Measurements from ENCODE around the gene MYEF2.

MYEF2 gene

GRCh38 chr15:48149858-48150257 lies 28.2 kb downstream of the MYEF2 start:
- Histone ChIP-seq H3K9me3 (ENCODE audit: control insufficient read depth in 5 of 5, low read length in 5 of 5) (no peaks in the 10 kb centered on the region), H3K4me1 (ENCODE audit: control insufficient read depth in 5 of 5, insufficient read depth in 5 of 5, low read length in 5 of 5) (peaks cover 0 to 2% (median 0%) of the 10 kb centered on the region in 5 donors), H3K27me3 (ENCODE audit: control insufficient read depth in 5 of 5, insufficient read depth in 4 of 5, low read length in 5 of 5) (no peaks in the 10 kb centered on the region), H3K27ac (ENCODE audit: low read depth, low read length) (no peak overlapping the region), H3K9ac (ENCODE audit: low read length in 5 of 5) (no peak overlapping the region), H3K4me3 (ENCODE audit: low read depth in 1 of 5, low read length in 5 of 5) (no peak overlapping the region), H3K36me3 (ENCODE audit: control insufficient read depth in 5 of 5, insufficient read depth in 5 of 5, low read length in 5 of 5) (peaks cover 0 to 7% (median 0%) of the 10 kb centered on the region in 5 donors)

DNA sequence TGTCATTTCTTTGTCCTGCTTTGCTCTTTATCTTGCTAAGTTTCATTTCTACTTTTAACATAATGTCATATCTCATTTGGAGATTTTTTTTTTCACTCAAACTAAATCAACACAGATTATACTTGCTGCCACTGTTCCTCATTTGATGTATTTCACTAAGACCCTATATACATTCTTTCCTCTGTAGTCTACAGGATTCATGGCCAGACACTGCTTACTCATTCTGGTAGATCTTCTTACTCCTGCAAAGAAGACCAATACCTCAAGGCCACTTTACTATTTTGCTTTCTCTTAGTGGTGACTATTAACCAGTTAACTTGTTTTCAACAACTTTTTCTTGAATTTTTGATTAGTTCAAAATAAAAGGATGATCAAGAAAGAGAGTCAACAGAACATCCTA lies 30.7 kb downstream of the MYEF2 start:
- H3K9me3 ChIP-seq (ENCODE audit: control insufficient read depth in 5 of 5, low read length in 5 of 5), result no peaks in the 10 kb centered on the region
- H3K27me3 ChIP-seq (ENCODE audit: control insufficient read depth in 5 of 5, insufficient read depth in 4 of 5, low read length in 5 of 5), result no peaks in the 10 kb centered on the region
- H3K4me1 ChIP-seq (ENCODE audit: control insufficient read depth in 5 of 5, insufficient read depth in 5 of 5, low read length in 5 of 5), result peaks cover 0 to 9% (median 0%) of the 10 kb centered on the region in 5 donors
- H3K9ac ChIP-seq (ENCODE audit: low read length in 5 of 5), result no peak overlapping the region
- H3K27ac ChIP-seq (ENCODE audit: low read depth, low read length), result no peak overlapping the region
- no peak overlapping the region for H3K4me3 ChIP-seq (ENCODE audit: low read depth in 1 of 5, low read length in 5 of 5)
- H3K36me3 ChIP-seq (ENCODE audit: control insufficient read depth in 5 of 5, insufficient read depth in 5 of 5, low read length in 5 of 5), result peaks cover 0 to 11% (median 0%) of the 10 kb centered on the region in 5 donors

DNA sequence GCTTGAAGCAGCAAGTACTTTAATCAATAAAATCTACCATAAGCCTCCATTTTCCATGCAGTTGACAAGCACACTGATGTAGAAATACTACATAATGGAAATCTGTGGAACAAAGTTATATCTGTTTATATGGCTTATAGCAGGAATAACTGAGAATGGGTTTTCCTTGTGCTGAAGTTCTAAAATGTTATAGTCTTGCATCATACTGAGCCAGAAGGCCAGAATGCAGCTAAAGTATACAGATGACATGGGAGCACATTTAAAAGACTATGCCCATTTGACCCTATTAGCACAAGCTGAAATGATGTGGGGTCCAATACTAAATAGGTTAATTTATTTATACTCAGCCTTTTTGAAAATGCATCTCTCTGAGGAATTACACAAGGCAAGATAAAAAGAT lies 32.2 kb downstream of the MYEF2 start:
- peaks cover 0 to 15% (median 0%) of the 10 kb centered on the region in 5 donors for H3K36me3 ChIP-seq (ENCODE audit: control insufficient read depth in 5 of 5, insufficient read depth in 5 of 5, low read length in 5 of 5)
- no peaks in the 10 kb centered on the region for H3K9me3 ChIP-seq (ENCODE audit: control insufficient read depth in 5 of 5, low read length in 5 of 5)
- H3K9ac ChIP-seq (ENCODE audit: low read length in 5 of 5), result no peak overlapping the region
- no peaks in the 10 kb centered on the region for H3K27me3 ChIP-seq (ENCODE audit: control insufficient read depth in 5 of 5, insufficient read depth in 4 of 5, low read length in 5 of 5)
- H3K4me1 ChIP-seq (ENCODE audit: control insufficient read depth in 5 of 5, insufficient read depth in 5 of 5, low read length in 5 of 5), result peaks cover 0 to 9% (median 0%) of the 10 kb centered on the region in 5 donors
- no peak overlapping the region for H3K4me3 ChIP-seq (ENCODE audit: low read depth in 1 of 5, low read length in 5 of 5)
- H3K27ac ChIP-seq (ENCODE audit: low read depth, low read length), result no peak overlapping the region

GRCh38 chr15:48144889-48145288 lies 33.2 kb downstream of the MYEF2 start:
- Histone ChIP-seq H3K27ac (ENCODE audit: low read depth, low read length) (no peak overlapping the region), H3K4me1 (ENCODE audit: control insufficient read depth in 5 of 5, insufficient read depth in 5 of 5, low read length in 5 of 5) (peaks cover 0 to 9% (median 0%) of the 10 kb centered on the region in 5 donors)

DNA sequence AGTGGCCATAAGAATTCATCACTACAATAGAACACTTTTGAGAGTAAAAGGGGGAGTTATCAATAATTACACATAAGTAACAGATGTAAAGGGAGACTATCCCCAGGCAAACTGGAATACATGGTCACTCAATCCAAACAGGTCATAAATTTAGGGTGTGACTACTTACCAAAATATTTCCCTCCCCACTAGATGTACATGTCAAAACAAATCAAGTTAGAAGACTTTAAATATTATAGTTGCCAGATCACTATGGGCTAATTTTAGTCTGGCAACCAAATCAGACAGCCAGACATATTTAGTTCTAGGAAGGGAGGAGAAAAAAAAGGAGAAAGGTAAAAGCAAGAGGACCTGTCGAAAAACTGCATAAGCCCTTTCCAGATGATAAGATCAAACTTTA lies 34.2 kb downstream of the MYEF2 start:
- no peaks in the 10 kb centered on the region for H3K9me3 ChIP-seq (ENCODE audit: control insufficient read depth in 5 of 5, low read length in 5 of 5)
- no peak overlapping the region for H3K27ac ChIP-seq (ENCODE audit: low read depth, low read length)
- H3K36me3 ChIP-seq (ENCODE audit: control insufficient read depth in 5 of 5, insufficient read depth in 5 of 5, low read length in 5 of 5), result peaks cover 0 to 15% (median 0%) of the 10 kb centered on the region in 5 donors
- H3K27me3 ChIP-seq (ENCODE audit: control insufficient read depth in 5 of 5, insufficient read depth in 4 of 5, low read length in 5 of 5), result no peaks in the 10 kb centered on the region
- peaks cover 0 to 9% (median 0%) of the 10 kb centered on the region in 5 donors for H3K4me1 ChIP-seq (ENCODE audit: control insufficient read depth in 5 of 5, insufficient read depth in 5 of 5, low read length in 5 of 5)
- H3K9ac ChIP-seq (ENCODE audit: low read length in 5 of 5), result no peak overlapping the region
- no peak overlapping the region for H3K4me3 ChIP-seq (ENCODE audit: low read depth in 1 of 5, low read length in 5 of 5)

More at GRCh38 chr15:48144889-48145288, 33.2 kb downstream of the MYEF2 start:
- no peaks in the 10 kb centered on the region for H3K9me3 ChIP-seq (ENCODE audit: control insufficient read depth in 5 of 5, low read length in 5 of 5)
- peaks cover 0 to 15% (median 0%) of the 10 kb centered on the region in 5 donors for H3K36me3 ChIP-seq (ENCODE audit: control insufficient read depth in 5 of 5, insufficient read depth in 5 of 5, low read length in 5 of 5)
- H3K9ac ChIP-seq (ENCODE audit: low read length in 5 of 5), result no peak overlapping the region
- no peak overlapping the region for H3K4me3 ChIP-seq (ENCODE audit: low read depth in 1 of 5, low read length in 5 of 5)
- no peaks in the 10 kb centered on the region for H3K27me3 ChIP-seq (ENCODE audit: control insufficient read depth in 5 of 5, insufficient read depth in 4 of 5, low read length in 5 of 5)

GRCh38 chr15:48132874-48133273 lies 45.2 kb downstream of the MYEF2 start:
- no peak overlapping the region for H3K9ac ChIP-seq (ENCODE audit: low read length in 5 of 5)
- no peak overlapping the region for H3K4me3 ChIP-seq (ENCODE audit: low read depth in 1 of 5, low read length in 5 of 5)
- H3K4me1 ChIP-seq (ENCODE audit: control insufficient read depth in 5 of 5, insufficient read depth in 5 of 5, low read length in 5 of 5), result no peaks in the 10 kb centered on the region
- H3K27ac ChIP-seq (ENCODE audit: low read depth, low read length), result no peak overlapping the region
- no peaks in the 10 kb centered on the region for H3K27me3 ChIP-seq (ENCODE audit: control insufficient read depth in 5 of 5, insufficient read depth in 4 of 5, low read length in 5 of 5)
- H3K9me3 ChIP-seq (ENCODE audit: control insufficient read depth in 5 of 5, low read length in 5 of 5), result no peaks in the 10 kb centered on the region
- H3K36me3 ChIP-seq (ENCODE audit: control insufficient read depth in 5 of 5, insufficient read depth in 5 of 5, low read length in 5 of 5), result no peaks in the 10 kb centered on the region

GRCh38 chr15:48131324-48131723 lies 46.8 kb downstream of the MYEF2 start:
- Histone ChIP-seq H3K36me3 (ENCODE audit: control insufficient read depth in 5 of 5, insufficient read depth in 5 of 5, low read length in 5 of 5) (no peaks in the 10 kb centered on the region), H3K4me3 (ENCODE audit: low read depth in 1 of 5, low read length in 5 of 5) (no peak overlapping the region), H3K27ac (ENCODE audit: low read depth, low read length) (no peak overlapping the region), H3K9me3 (ENCODE audit: control insufficient read depth in 5 of 5, low read length in 5 of 5) (no peaks in the 10 kb centered on the region), H3K27me3 (ENCODE audit: control insufficient read depth in 5 of 5, insufficient read depth in 4 of 5, low read length in 5 of 5) (no peaks in the 10 kb centered on the region), H3K9ac (ENCODE audit: low read length in 5 of 5) (no peak overlapping the region), H3K4me1 (ENCODE audit: control insufficient read depth in 5 of 5, insufficient read depth in 5 of 5, low read length in 5 of 5) (no peaks in the 10 kb centered on the region)

DNA sequence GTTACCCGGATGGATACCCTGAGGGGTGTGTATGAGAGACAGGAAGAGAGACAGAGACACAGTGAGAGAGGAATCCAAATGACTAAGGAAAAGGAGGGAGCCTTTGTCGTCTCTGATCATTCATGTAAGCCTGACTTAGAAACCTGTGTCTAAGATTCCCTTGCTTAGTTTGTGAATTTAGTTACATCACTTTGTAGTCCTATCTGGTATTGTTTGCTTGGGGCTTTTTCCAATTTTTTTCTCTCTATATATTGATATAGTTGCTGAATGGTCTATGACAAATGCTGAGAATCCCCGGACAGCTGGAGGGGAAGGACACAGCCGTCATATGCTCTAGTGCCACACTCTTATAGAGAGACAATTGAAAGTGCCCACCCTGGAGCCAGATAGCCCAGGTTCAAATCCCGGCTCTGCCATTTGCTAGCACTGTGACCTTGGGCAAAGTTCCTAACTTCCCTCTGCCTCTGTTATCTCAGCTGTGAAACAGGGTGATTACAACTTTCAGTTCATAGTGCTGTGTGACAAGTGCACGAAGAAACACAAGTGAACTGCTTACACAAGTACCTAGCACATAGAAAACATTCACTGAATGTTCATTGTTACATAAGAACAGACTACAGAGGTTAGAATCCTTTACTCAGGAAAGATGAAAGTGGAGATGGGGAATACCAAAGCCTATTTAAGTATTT lies 51.3 kb downstream of the MYEF2 start:
- H3K27ac ChIP-seq (ENCODE audit: low read depth, low read length), result no peak overlapping the region
- H3K4me1 ChIP-seq (ENCODE audit: control insufficient read depth in 5 of 5, insufficient read depth in 5 of 5, low read length in 5 of 5), result no peaks in the 10 kb centered on the region
- H3K9me3 ChIP-seq (ENCODE audit: control insufficient read depth in 5 of 5, low read length in 5 of 5), result no peaks in the 10 kb centered on the region
- H3K36me3 ChIP-seq (ENCODE audit: control insufficient read depth in 5 of 5, insufficient read depth in 5 of 5, low read length in 5 of 5), result no peaks in the 10 kb centered on the region
- H3K9ac ChIP-seq (ENCODE audit: low read length in 5 of 5), result no peak overlapping the region
- H3K4me3 ChIP-seq (ENCODE audit: low read depth in 1 of 5, low read length in 5 of 5), result no peak overlapping the region
- no peaks in the 10 kb centered on the region for H3K27me3 ChIP-seq (ENCODE audit: control insufficient read depth in 5 of 5, insufficient read depth in 4 of 5, low read length in 5 of 5)

DNA sequence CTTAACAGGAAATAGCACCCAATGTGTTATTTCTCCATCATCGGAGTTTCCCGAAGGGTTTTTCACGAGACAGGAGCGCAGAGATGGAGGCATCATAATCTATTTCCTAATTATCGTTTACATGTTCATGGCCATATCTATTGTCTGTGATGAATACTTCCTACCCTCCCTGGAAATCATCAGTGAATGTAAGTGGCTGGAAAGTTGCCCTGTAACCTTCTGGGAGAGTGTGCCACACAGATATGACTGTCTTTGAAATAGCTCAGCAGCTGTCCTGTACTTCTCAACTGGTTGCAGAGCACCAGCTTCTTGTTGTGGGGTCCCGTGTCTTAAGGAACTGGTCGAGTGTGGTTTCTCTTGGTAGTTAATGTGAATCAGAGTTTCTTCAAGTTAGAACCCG lies 56.2 kb downstream of the MYEF2 start:
- no peaks in the 10 kb centered on the region for H3K27me3 ChIP-seq (ENCODE audit: control insufficient read depth in 5 of 5, insufficient read depth in 4 of 5, low read length in 5 of 5)
- H3K36me3 ChIP-seq (ENCODE audit: control insufficient read depth in 5 of 5, insufficient read depth in 5 of 5, low read length in 5 of 5), result no peaks in the 10 kb centered on the region
- H3K9me3 ChIP-seq (ENCODE audit: control insufficient read depth in 5 of 5, low read length in 5 of 5), result no peaks in the 10 kb centered on the region
- no peak overlapping the region for H3K27ac ChIP-seq (ENCODE audit: low read depth, low read length)
- H3K4me1 ChIP-seq (ENCODE audit: control insufficient read depth in 5 of 5, insufficient read depth in 5 of 5, low read length in 5 of 5), result no peaks in the 10 kb centered on the region
- no peak overlapping the region for H3K9ac ChIP-seq (ENCODE audit: low read length in 5 of 5)
- no peak overlapping the region for H3K4me3 ChIP-seq (ENCODE audit: low read depth in 1 of 5, low read length in 5 of 5)

DNA sequence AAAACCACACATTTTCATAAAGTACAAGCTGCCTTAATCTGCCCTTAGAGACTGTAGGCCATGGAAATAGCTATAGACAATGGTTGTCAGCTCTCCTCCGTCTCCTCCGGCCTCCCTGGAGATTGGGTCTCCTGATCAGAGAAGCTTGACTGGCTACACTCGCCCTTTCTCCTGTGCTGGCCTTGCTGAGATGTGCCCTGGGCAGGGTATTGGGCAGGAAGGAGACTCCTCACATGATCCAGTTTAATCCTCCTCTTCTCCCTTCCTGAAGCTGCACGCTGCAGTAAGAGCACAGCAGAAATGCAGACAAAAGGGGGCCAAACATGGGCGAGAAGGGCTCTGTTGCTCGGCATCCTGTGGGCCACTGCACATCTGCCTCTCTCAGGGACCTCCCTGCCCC lies 57.4 kb downstream of the MYEF2 start, which contains the start of gene SLC24A5:
TSS of gene SLC24A5 (plus strand) at position 246 of the 400 bp plus-strand sequence. CDS start at position 301, 55 bp downstream.
- Histone ChIP-seq H3K4me3 (ENCODE audit: low read depth in 1 of 5, low read length in 5 of 5) (no peak within 1 kb of the TSS), H3K9ac (ENCODE audit: low read length in 5 of 5) (no peak within 1 kb of the TSS), H3K27me3 (ENCODE audit: control insufficient read depth in 5 of 5, insufficient read depth in 4 of 5, low read length in 5 of 5) (no peaks in the 10 kb centered on the region), H3K9me3 (ENCODE audit: control insufficient read depth in 5 of 5, low read length in 5 of 5) (no peaks in the 10 kb centered on the region), H3K27ac (ENCODE audit: low read depth, low read length) (no peak within 1 kb of the TSS), H3K36me3 (ENCODE audit: control insufficient read depth in 5 of 5, insufficient read depth in 5 of 5, low read length in 5 of 5) (no peaks in the 10 kb centered on the region), H3K4me1 (ENCODE audit: control insufficient read depth in 5 of 5, insufficient read depth in 5 of 5, low read length in 5 of 5) (no peaks in the 10 kb centered on the region)
